Measurements from ENCODE around the gene ALDH16A1.

The ALDH16A1 gene

DNA sequence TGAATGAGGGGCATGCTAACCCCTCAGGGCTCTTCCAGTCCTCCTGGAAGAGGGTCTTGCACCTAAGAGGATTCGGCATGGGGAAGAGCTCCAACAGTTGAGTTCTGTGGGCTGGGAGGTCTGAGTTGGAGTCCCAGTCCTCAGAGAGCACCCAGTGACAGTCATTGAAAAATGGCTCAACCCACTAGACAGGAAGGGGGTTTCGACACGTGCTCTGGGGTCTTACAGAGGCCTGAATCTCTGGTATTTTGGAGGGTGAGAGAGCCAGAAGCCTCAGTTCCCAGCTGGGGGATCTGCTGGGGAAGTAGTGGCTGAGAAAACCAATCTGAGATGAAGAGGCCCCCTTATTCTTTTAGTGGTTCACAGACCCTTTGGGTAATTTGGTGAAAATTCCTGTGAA is 38.8 kb upstream of the ALDH16A1 start:
- TF ChIP-seq POLR2A (IDR thresholded peaks at IDR 0.05; ENCODE audit: low read depth, low read length) (no peak), PAX5 (IDR thresholded peaks at IDR 0.05; ENCODE audit: insufficient read depth, low read length, severe bottlenecking) (no peak), SPI1 (IDR thresholded peaks at IDR 0.05; ENCODE audit: low read depth, low read length) (no peak), POLR2AphosphoS5 (IDR thresholded peaks at IDR 0.05; ENCODE audit: low read depth, low read length) (no peak), POU2F2 (IDR thresholded peaks at IDR 0.05; ENCODE audit: low read depth, low read length) (no peak), TAF1 (IDR thresholded peaks at IDR 0.05; ENCODE audit: low read depth, low read length) (no peak)
- FAIRE-seq (no peak), DNase-seq (ENCODE audit: insufficient read length, low spot score) (no peak)

DNA sequence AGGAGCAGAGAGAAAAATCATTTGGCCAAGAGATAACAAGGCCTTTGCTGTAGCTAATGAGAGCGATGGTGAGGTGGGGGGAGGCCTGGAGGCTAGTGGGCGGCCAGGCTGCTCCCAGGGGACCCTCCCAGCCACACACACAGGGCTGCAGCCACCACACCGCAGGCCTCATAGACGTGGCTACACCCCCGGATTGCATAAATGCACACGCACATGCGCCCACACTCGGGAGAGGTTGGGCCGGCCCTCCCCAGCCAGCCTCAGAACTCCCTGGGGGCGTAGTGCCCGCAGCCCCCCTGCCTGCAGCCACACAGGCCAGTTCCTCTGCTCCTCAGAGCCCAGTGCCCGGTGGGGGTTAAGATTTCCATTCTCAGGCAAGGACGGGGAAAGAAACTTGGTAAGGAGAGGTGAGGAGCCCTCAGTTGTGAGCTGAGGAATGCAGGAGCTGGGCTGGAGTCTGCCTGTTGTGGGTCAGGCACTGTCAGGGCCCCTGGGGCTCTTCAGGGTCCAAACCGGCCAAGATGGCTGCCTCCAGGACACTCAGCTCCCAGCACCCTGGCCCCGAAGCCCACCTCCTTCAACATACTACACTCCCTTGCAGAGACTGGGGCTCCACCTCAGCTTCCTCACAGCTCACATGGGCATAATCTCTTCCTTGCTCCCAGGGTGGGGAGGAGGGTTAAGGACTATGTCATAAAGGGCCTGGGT is 37.8 kb upstream of the ALDH16A1 start:
- peak; percentile 85 for TF ChIP-seq POU2F2 (IDR thresholded peaks at IDR 0.05; ENCODE audit: low read depth, low read length)
- TF ChIP-seq TAF1 (IDR thresholded peaks at IDR 0.05; ENCODE audit: low read depth, low read length): no peak
- FAIRE-seq: peak; percentile 87
- no peak for DNase-seq (ENCODE audit: insufficient read length, low spot score)

DNA sequence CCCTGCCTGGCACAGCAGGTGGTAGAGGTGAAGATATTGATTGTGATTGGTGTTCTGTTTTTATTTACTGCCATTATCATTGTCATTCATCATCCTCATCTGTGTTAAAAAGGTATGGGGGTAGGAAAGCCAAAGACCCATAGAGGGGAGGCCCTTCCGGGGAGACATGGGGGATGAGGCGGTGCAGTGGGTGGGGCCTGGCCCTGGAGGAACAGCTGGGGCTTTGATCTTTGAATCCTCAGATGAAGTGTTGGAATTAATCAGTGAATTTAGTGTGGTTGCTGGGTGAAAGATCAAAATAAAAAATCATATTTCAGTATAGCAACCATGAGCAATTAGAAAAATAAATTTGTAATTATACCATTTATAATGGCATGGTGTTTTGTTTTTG is 37.2 kb upstream of the ALDH16A1 start:
- FAIRE-seq (peak; percentile 40), DNase-seq (ENCODE audit: insufficient read length, low spot score) (no peak)

DNA sequence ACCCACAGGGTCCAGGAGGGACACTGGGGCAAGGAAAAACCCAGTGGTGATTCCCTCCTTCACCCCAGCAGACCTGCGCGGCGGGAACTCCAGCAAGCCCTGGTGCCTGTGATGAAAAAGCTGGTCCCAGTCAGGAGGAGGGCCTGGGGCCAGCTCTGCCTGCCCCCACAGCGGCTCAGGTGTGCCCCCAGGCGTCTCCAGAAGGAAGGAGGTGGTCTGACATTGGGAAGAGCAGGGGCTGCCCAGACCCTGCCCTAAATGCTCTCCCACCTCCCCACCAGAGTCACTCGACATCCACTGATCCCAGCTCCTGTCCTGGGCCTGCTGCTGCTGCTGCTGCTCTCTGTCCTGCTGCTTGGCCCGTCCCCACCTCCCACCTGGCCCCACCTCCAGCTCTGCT is 35.9 kb upstream of the ALDH16A1 start:
- FAIRE-seq (no peak), DNase-seq (ENCODE audit: insufficient read length, low spot score) (no peak)
- TF ChIP-seq SPI1 (IDR thresholded peaks at IDR 0.05; ENCODE audit: low read depth, low read length): no peak
- TF ChIP-seq POLR2AphosphoS5 (IDR thresholded peaks at IDR 0.05; ENCODE audit: low read depth, low read length): no peak
- TF ChIP-seq POU2F2 (IDR thresholded peaks at IDR 0.05; ENCODE audit: low read depth, low read length): no peak
- TF ChIP-seq POLR2A (IDR thresholded peaks at IDR 0.05; ENCODE audit: low read depth, low read length): no peak
- TF ChIP-seq PAX5 (IDR thresholded peaks at IDR 0.05; ENCODE audit: insufficient read depth, low read length, severe bottlenecking): no peak
- TF ChIP-seq TAF1 (IDR thresholded peaks at IDR 0.05; ENCODE audit: low read depth, low read length): no peak

More for the DNA sequence above, 37.2 kb upstream of the ALDH16A1 start:
- TF ChIP-seq POLR2AphosphoS5 (IDR thresholded peaks at IDR 0.05; ENCODE audit: low read depth, low read length) (no peak), SPI1 (IDR thresholded peaks at IDR 0.05; ENCODE audit: low read depth, low read length) (no peak), POU2F2 (IDR thresholded peaks at IDR 0.05; ENCODE audit: low read depth, low read length) (no peak), POLR2A (IDR thresholded peaks at IDR 0.05; ENCODE audit: low read depth, low read length) (no peak), PAX5 (IDR thresholded peaks at IDR 0.05; ENCODE audit: insufficient read depth, low read length, severe bottlenecking) (no peak), TAF1 (IDR thresholded peaks at IDR 0.05; ENCODE audit: low read depth, low read length) (no peak)

- DNase-seq (ENCODE audit: insufficient read length, low spot score) (no peak), FAIRE-seq (no peak)
- TF ChIP-seq POU2F2 (IDR thresholded peaks at IDR 0.05; ENCODE audit: low read depth, low read length) (no peak), PAX5 (IDR thresholded peaks at IDR 0.05; ENCODE audit: insufficient read depth, low read length, severe bottlenecking) (no peak), TAF1 (IDR thresholded peaks at IDR 0.05; ENCODE audit: low read depth, low read length) (no peak), POLR2A (IDR thresholded peaks at IDR 0.05; ENCODE audit: low read depth, low read length) (no peak), SPI1 (IDR thresholded peaks at IDR 0.05; ENCODE audit: low read depth, low read length) (no peak), POLR2AphosphoS5 (IDR thresholded peaks at IDR 0.05; ENCODE audit: low read depth, low read length) (no peak)
Measured at GRCh38 chr19:49418511-49418910, 34.5 kb upstream of the ALDH16A1 start.

- no peak for FAIRE-seq
- no peak for DNase-seq (ENCODE audit: insufficient read length, low spot score)
- TF ChIP-seq TAF1 (IDR thresholded peaks at IDR 0.05; ENCODE audit: low read depth, low read length): no peak
- TF ChIP-seq PAX5 (IDR thresholded peaks at IDR 0.05; ENCODE audit: insufficient read depth, low read length, severe bottlenecking): no peak
- TF ChIP-seq POLR2A (IDR thresholded peaks at IDR 0.05; ENCODE audit: low read depth, low read length): no peak
- no peak for TF ChIP-seq POLR2AphosphoS5 (IDR thresholded peaks at IDR 0.05; ENCODE audit: low read depth, low read length)
- no peak for TF ChIP-seq SPI1 (IDR thresholded peaks at IDR 0.05; ENCODE audit: low read depth, low read length)
- TF ChIP-seq POU2F2 (IDR thresholded peaks at IDR 0.05; ENCODE audit: low read depth, low read length): no peak
Measured at GRCh38 chr19:49419173-49419572, 33.9 kb upstream of the ALDH16A1 start.

- no peak for TF ChIP-seq TAF1 (IDR thresholded peaks at IDR 0.05; ENCODE audit: low read depth, low read length)
- TF ChIP-seq POU2F2 (IDR thresholded peaks at IDR 0.05; ENCODE audit: low read depth, low read length): no peak
- no peak for TF ChIP-seq SPI1 (IDR thresholded peaks at IDR 0.05; ENCODE audit: low read depth, low read length)
- no peak for TF ChIP-seq PAX5 (IDR thresholded peaks at IDR 0.05; ENCODE audit: insufficient read depth, low read length, severe bottlenecking)
- no peak for TF ChIP-seq POLR2AphosphoS5 (IDR thresholded peaks at IDR 0.05; ENCODE audit: low read depth, low read length)
- no peak for TF ChIP-seq POLR2A (IDR thresholded peaks at IDR 0.05; ENCODE audit: low read depth, low read length)
- FAIRE-seq (no peak), DNase-seq (ENCODE audit: insufficient read length, low spot score) (no peak)
Measured at GRCh38 chr19:49420227-49420626, 32.8 kb upstream of the ALDH16A1 start.

- TF ChIP-seq POU2F2 (IDR thresholded peaks at IDR 0.05; ENCODE audit: low read depth, low read length): peak; percentile 19; the same call in 1 of the 2 replicates
- TF ChIP-seq POLR2AphosphoS5 (IDR thresholded peaks at IDR 0.05; ENCODE audit: low read depth, low read length): no peak
- no peak for DNase-seq (ENCODE audit: insufficient read length, low spot score)
- peak; percentile 23 for FAIRE-seq
Measured at GRCh38 chr19:49421039-49421877, 31.8 kb upstream of the ALDH16A1 start.

DNA sequence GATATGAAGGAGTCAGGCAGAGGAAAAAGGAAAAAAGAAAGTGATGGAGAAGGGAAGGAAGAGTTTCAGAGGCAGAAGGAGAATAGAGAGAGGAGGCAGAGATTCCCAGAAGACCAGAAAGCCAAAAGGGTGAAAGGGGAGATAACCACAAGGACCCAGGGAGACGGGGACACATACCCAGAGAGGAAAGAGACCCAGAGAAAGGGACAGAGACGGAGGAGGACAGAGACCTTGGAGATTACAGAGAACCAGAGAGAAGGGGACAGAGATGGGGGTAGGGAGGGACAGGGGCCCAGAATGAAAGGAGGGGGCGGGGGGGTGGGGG is 31.2 kb upstream of the ALDH16A1 start:
- no peak for DNase-seq (ENCODE audit: insufficient read length, low spot score)
- no peak for FAIRE-seq
- TF ChIP-seq TAF1 (IDR thresholded peaks at IDR 0.05; ENCODE audit: low read depth, low read length): no peak
- no peak for TF ChIP-seq POU2F2 (IDR thresholded peaks at IDR 0.05; ENCODE audit: low read depth, low read length)
- TF ChIP-seq POLR2A (IDR thresholded peaks at IDR 0.05; ENCODE audit: low read depth, low read length): no peak
- TF ChIP-seq POLR2AphosphoS5 (IDR thresholded peaks at IDR 0.05; ENCODE audit: low read depth, low read length): no peak
